HK-2 (cell line): ENCODE measurements around the gene BCL2L14.
A peak's percentile ranks its signal among the peaks of the same experiment; 100 is the strongest.

Experiments used
- DNase-seq: peaks from one replicate; pipeline ENCODE4 v3.0.0-alpha.2; 2018; ENCODE audit not compliant: unreplicated experiment

BCL2L14 gene

GRCh38 chr12:12054993-12055392 lies 15.7 kb upstream of the BCL2L14 start:
- no peak for DNase-seq

DNA sequence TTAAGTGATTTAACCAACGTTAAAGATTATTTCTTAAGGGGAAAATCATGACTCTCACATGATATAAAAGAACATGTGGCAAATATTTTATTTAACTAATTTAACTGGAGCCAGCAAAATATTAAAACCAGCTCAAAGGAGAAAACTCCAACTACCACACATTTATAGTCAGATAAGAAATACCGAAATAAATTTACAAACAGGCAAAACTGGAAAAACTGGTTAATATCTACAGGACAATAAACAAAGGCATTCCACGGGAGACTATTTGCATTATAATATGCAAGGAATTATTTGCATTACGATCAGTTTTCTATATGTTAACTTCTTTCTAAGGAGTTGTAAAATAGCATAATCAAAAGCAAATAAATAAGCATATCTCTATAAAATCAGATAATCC lies 13.8 kb upstream of the BCL2L14 start:
- no peak for DNase-seq

GRCh38 chr12:12064596-12064995 lies 6.1 kb upstream of the BCL2L14 start:
- no peak for DNase-seq

DNA sequence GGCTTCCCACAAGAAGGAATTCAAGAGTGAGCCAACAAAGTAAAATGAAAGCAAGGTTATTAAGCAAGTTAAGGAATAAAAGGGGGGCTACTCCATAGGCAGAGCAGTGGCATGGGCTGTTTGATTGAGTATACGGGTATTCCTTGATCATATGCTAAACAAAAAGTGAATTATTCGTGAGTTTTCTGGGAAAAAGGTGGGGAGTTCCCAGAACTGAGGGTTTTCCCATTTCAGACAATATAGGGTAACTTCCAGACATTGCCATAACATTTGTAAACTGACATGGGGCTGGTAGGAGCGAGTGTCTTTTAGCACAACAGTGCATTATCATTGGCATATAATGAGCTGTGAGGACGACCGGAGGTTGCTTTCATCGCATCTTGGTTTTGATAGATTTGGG lies 2.0 kb upstream of the BCL2L14 start:
- DNase-seq: no peak

- no peak for DNase-seq
These were observed 754 bp upstream of the BCL2L14 start for GRCh38 chr12:12069821-12070548.

GRCh38 chr12:12072064-12072760 lies 1.5 kb downstream of the BCL2L14 start:
- no peak for DNase-seq

DNA sequence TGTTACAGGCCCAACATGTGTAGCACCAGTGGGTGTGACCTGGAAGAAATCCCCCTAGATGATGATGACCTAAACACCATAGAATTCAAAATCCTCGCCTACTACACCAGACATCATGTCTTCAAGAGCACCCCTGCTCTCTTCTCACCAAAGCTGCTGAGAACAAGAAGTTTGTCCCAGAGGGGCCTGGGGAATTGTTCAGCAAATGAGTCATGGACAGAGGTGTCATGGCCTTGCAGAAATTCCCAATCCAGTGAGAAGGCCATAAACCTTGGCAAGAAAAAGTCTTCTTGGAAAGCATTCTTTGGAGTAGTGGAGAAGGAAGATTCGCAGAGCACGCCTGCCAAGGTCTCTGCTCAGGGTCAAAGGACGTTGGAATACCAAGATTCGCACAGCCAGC lies 8.6 kb downstream of the BCL2L14 start:
- DNase-seq: no peak

- DNase-seq: peak; percentile 21
These were observed 11.2 kb downstream of the BCL2L14 start for GRCh38 chr12:12081836-12082497.

DNA sequence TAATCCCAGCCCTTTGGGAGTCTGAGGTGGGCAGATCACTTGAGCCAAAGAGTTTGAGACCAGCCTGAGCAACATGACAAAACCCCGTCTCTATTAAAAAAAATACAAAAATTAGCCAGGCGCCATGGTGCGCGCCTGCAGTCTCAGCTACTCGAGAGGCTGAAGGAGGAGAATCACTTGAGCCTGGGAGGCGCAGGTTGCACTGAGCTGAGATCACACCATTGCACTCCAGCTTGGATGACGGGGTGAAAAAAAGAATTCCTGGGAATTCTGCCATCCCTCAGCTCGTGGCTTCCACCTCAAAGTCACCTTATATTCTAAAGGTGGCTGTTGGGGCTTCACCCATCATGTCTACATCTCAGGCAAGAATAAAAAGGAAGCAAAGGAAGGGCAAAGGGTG lies 12.9 kb downstream of the BCL2L14 start:
- DNase-seq: no peak

GRCh38 chr12:12086362-12086761 lies 15.6 kb downstream of the BCL2L14 start:
- DNase-seq: no peak

- no peak for DNase-seq
These were observed 16.4 kb downstream of the BCL2L14 start for GRCh38 chr12:12086973-12087692.

DNA sequence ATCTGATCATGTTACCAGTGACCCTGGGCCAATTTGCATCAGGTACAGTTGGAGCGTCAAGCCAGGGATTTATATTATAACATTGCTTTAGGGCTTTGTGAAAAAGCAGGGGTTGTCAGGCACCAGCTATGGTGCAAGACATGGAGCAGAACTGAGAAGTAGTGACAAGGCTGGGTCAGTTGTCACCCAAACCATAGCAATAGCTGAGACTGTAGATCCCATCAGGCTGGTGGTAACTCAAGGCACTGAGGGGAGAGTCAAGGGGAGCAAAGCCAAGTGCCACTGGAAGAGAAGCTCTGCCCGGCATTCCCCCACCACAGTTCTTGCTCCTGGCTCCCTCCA lies 16.9 kb downstream of the BCL2L14 start:
- no peak for DNase-seq

- no peak for DNase-seq
These were observed 17.4 kb downstream of the BCL2L14 start for GRCh38 chr12:12088147-12088546.

DNA sequence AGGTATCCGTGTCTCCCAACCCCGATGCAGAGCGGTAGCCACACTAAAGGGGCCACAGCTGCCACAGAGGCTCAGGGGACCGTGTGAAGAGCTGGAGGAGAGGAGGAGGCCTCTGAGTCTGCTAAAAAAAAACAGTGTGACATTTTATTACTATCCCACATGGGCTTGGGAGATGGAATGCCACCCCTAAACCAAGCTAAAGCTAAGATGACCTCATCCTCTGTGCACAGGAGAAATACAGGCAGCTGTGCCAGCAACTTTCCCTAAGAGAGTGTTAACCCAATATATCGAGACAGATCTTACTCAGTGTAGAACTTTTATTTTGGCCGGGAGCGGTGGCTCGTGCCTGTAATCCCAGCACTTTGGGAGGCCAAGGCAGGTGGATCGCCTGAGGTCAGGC lies 18.0 kb downstream of the BCL2L14 start:
- DNase-seq: no peak

- DNase-seq: no peak
These were observed 20.3 kb downstream of the BCL2L14 start for GRCh38 chr12:12091071-12091470.

- DNase-seq: no peak
These were observed 21.4 kb downstream of the BCL2L14 start for GRCh38 chr12:12091977-12092663.

DNA sequence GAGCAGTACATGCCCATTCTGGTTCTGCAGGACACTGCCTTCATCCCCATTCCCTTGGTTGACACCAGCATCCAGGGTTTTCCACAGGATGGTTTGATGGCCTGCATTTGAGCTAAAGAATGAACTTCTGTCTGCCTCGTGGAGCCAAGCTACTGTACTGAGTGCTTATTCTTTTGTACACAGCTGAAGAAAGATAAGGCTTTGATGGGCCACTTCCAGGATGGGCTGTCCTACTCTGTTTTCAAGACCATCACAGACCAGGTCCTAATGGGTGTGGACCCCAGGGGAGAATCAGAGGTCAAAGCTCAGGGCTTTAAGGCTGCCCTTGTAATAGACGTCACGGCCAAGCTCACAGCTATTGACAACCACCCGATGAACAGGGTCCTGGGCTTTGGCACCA lies 23.7 kb downstream of the BCL2L14 start:
- DNase-seq: no peak

DNA sequence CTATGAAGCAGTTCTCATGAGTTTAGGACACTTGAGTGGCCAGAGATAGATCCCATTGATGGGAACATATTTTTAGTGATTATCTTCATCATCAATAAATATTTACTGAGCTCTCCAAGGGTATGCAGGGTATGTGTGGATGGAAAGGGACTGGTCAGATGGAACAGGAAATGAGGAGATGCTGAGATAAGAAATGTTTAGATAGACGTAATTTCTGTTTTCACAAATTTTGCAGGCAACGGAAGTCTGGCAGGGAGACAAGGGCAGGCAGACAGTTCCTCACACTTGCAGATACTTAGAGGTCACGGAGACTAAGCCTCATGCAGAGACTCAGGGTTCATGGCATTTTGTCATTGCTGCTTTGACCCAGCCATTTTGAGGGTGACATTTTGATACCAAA lies 24.3 kb downstream of the BCL2L14 start:
- DNase-seq: no peak

- DNase-seq: no peak
These were observed 27.4 kb downstream of the BCL2L14 start for GRCh38 chr12:12097891-12098690.

- no peak for DNase-seq
These were observed 27.9 kb downstream of the BCL2L14 start for GRCh38 chr12:12098691-12099015.

DNA sequence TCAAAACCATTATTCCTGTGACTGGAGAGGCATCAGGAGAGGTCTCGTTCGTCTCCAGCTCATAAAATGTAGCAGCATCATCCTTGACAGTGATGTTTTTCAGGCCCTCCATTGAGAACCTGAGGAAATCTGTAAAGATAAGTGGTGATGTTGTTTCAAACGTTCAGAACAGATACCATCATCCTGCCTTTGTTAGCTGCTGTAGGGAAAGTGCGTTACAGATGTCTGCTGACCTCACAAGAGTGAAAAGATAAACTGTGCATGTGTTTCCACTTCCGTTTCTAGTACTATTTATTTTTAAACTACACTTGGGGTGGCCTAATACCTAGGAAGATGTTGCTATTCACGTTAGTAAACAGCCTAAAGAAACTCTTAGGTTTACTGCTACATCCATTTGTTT lies 28.4 kb downstream of the BCL2L14 start:
- DNase-seq: no peak
